GM21423 (cell line): ENCODE data around the gene PRDX2.

ENCODE experiments used
- ATAC-seq: cut with Tn5 transposase; IDR thresholded peaks from one replicate; pipeline ENCODE4 v1.9.1; 2021; ENCODE audit warnings: mild to moderate bottlenecking, moderate library complexity; ENCODE audit not compliant: unreplicated experiment

Gene PRDX2

DNA sequence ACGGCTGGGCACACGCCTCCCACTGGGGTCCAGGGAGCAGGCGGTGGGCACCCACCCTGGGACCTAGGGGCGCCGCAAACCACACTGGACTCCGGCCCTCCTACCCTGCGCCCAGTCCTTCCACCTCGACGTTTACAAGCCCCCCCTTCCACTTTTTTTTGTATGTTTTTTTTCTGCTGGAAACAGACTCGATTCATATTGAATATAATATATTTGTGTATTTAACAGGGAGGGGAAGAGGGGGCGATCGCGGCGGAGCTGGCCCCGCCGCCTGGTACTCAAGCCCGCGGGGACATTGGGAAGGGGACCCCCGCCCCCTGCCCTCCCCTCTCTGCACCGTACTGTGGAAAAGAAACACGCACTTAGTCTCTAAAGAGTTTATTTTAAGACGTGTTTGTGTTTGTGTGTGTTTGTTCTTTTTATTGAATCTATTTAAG, 8.7 kb downstream of the PRDX2 start:
- ATAC-seq: no peak

DNA sequence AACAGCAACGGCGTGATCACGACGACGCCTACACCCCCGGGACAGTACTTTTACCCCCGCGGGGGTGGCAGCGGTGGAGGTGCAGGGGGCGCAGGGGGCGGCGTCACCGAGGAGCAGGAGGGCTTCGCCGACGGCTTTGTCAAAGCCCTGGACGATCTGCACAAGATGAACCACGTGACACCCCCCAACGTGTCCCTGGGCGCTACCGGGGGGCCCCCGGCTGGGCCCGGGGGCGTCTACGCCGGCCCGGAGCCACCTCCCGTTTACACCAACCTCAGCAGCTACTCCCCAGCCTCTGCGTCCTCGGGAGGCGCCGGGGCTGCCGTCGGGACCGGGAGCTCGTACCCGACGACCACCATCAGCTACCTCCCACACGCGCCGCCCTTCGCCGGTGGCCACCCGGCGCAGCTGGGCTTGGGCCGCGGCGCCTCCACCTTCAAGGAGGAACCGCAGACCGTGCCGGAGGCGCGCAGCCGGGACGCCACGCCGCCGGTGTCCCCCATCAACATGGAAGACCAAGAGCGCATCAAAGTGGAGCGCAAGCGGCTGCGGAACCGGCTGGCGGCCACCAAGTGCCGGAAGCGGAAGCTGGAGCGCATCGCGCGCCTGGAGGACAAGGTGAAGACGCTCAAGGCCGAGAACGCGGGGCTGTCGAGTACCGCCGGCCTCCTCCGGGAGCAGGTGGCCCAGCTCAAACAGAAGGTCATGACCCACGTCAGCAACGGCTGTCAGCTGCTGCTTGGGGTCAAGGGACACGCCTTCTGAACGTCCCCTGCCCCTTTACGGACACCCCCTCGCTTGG, 9.3 kb downstream of the PRDX2 start:
- ATAC-seq: no peak

DNA sequence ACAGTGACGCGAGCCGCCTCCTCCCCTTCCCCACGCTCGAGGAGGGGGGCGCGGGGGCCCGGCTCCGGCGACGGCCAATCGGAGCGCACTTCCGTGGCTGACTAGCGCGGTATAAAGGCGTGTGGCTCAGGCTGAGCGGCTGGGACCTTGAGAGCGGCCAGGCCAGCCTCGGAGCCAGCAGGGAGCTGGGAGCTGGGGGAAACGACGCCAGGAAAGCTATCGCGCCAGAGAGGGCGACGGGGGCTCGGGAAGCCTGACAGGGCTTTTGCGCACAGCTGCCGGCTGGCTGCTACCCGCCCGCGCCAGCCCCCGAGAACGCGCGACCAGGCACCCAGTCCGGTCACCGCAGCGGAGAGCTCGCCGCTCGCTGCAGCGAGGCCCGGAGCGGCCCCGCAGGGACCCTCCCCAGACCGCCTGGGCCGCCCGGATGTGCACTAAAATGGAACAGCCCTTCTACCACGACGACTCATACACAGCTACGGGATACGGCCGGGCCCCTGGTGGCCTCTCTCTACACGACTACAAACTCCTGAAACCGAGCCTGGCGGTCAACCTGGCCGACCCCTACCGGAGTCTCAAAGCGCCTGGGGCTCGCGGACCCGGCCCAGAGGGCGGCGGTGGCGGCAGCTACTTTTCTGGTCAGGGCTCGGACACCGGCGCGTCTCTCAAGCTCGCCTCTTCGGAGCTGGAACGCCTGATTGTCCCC, 10.1 kb downstream of the PRDX2 start, which contains the start of gene JUNB:
JUNB (plus strand) TSS at position 142 of the 706 bp plus-strand sequence; CDS start at position 428, 286 bp downstream.
- ATAC-seq: peak; percentile 26

DNA sequence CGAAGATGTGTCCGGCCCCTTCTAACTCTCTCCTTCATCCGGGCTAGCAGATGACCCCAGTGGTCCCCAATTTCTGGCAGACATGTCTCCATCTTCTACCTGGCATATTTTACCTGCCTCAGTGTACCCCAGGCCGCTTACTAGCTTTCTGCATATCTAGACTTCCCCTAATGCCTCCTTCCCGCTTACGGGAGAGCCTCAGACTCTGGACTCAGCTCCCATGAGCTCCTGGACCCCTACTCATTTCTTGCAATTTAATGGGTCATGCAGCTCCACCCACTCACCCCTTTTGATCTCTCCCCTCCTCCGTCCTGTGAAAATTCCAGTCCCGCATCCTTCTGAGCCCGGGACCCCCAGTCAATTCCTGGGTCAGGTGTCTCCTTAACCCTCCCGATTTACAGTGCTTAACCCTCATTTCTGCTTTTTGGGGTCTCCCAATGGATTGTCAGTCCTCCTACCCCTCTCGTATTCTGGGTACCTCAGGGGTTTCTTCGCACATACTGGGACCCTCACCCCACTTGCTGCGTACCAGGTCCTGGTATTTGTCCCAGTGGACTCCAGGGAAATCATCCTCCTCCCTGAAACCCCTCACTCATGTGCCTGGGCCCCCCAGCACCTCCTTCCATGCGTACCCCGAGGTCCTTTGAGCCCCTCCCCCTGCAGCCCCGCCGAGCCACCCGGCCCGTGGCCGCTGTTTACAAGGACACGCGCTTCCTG, 10.8 kb downstream of the PRDX2 start:
- ATAC-seq: no peak

DNA sequence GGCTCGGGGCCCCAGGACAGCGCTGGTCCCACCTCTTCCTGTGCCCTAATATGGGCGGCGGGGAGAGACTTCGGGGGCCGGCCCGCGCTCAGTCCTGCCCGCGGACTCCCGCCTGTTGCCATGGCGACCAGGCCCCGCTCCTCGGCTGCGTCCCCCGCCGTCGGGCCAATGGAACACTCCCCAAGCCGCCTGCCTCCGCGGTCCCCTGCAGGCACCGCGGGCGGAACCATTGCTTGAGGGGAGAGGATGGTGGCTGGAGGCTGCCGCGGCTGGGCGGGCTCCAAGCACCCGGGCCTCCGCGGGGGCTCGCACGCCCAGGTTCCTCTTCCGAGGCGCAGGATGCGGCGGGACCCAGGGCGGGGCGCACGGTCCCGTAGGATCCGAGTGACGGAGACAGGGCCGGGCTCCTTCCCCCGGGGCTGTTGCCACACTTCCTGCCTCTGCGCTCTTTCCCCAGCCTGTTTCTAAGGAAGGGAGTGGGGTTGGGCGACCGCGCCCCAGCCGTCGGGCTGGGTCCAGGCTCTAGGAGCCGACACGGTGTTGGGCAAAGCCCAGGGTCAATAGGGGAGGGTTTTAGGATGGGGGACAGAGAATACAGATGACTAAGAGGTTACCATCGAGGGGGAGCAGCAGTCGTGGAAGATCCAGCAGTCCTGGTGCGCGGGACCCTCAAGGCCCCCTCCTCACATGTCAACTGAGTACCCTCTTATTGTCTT, 11.5 kb downstream of the PRDX2 start:
- peak; percentile 34 for ATAC-seq

DNA sequence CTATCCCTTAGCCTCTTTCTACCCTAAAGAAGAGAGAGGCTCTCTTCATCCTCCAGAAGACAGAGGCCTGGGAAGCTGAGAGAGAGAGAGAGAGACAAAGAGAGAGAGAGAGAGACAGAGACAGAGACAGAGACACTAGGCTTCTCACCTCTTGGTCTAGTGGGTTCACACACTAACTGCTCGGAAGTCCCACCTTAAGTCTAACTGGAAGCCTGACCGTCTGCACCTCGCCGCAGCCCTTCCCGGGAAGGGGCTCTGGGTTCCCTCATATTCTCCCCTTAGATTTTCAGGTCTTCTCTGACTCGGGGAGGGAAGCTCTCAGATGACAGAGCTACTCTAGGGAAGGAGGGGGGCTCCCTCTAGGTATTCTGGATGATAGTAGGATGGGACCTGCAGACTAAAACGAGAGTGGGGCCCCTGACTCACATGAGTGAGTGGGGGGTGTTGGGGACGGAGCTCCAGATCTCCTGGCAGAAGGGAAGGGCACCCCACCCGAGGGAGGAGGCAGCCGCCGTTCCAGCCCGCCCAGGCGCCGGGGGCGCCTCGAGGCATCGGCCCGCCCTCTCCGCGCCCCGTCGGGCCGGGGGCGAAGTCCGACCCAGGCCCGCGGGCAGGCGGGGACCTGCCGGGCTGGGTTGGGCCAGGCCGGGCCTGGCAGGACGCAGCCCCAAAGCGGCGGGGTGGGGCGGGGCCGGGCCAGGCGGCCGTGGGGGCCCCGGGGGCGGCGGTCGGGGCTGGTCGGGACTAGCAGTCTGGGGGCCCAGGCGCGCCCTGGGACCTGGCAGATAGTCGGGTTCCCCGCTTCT, 12.3 kb downstream of the PRDX2 start:
- ATAC-seq: no peak

DNA sequence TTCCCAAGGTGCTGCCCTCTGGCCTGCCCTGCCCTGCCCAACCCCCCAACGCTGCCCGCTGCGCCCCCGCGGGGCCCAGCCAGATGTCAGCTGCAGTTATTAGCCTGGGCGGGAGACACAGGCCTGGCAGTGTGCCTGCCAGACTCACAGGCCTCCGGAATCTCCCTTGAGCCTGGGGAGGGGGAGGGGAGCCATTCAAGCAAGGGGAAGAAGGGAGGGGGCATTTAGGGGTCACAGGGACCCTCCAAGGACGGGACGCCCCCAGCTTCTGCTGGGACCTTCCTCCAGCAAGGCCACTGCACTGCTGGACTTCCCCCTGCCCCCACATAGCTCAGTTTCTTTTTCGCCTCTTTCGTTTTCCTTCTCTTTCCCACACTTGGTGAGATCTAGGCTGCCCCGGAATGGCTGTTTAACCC, 12.9 kb downstream of the PRDX2 start:
- no peak for ATAC-seq

DNA sequence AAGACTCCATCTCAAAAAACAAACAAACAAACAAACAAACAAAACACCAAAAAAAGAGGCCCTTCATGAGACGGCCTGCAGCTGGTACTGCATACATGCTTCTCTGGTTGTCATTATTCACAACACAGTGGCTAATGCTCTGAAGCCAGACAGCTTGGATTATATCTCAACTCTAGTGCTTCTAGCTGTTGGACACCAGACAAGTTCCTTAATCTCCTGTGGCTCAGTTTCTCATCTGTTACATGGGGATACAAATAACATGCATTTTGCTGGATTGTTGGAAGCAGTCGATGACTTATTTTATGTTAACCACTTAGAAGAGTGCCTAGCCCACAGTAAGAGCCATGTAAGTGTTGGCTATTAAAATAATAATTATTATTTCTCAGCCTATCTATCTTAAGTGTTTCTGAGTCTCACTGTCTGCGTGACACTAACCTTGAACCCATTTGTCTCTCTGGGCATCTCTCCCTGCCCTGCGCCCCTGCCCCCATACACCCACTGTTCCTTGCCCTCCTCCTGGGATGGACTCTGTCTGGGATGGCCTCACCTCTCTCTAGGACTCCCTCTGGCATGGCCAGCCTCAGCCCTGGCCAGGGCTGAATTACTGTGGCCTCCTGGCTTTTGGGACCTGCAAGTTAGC, 13.4 kb downstream of the PRDX2 start:
- ATAC-seq: no peak

DNA sequence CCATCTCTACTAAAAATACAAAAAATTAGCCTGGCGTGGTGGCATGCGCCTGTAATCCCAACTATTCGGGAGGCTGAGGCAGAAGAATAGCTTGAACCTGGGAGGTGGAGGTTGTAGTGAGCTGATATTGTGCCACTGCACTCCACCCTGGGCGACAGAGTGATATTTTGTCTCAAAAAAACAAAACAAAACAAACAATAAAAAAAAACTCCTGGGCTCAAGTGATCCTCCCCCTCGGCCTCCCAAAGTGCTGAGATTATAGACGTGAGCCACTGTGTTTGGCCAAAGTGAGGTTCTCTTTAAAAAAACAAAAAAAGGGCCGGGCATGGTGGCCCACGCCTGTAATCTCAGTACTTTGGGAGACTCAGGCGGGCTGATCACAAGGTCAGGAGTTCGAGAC, 14.1 kb downstream of the PRDX2 start:
- ATAC-seq: no peak

DNA sequence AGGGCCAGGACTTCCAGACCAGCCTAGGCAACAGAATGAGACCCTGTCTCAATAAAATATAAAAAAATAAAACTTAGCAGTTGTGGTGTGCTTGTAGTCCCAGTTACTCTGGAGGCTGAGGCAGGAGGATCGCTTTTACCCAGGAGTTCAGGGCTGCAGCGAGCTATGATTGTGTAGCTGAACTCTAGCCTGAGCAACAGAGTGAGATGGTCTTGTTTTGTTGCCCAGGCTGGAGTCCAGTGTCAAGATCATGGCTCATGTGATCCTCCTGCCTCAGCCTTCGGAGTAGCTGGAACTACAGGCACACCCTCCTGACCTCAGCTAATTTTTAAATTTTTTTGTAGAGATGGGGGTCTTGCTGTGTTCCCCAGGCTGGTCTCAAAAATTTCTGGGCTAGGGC, 14.6 kb downstream of the PRDX2 start:
- no peak for ATAC-seq

DNA sequence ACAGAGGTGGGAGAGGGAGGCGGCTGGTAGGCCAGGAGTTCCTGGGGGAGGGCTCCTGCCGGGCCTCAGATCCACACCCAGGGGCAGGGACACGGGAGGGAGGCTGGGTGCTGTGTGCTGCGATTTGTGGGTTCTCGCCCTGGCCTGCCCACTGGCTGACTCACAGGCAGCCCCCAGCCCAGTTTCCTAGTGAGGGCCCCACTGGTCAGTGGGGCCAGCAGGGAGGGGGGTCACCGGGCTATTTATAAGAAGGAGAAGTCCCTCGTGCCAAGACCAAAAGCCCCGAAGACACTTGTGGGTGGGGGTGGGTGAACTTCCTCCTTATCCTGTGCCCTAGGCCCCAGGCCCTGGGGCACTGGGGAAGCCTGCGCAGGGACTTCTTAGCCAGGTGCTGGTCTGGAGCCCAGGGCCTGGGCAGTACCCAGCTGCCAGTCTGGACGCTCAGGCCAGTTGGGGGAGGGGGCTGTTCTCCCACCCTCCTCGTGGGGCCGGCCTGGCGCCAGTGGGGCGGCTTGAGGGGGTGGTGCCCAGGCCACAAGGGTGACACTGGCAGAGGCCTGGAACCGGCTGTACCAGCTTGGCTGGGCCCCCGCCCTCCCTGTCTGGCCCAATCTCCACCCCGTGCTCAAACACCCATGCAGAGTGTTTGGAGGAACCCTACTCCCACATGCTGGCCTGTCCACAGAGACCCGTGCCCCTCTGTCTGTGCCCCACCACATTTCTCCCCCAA, 15.3 kb downstream of the PRDX2 start:
- no peak for ATAC-seq

DNA sequence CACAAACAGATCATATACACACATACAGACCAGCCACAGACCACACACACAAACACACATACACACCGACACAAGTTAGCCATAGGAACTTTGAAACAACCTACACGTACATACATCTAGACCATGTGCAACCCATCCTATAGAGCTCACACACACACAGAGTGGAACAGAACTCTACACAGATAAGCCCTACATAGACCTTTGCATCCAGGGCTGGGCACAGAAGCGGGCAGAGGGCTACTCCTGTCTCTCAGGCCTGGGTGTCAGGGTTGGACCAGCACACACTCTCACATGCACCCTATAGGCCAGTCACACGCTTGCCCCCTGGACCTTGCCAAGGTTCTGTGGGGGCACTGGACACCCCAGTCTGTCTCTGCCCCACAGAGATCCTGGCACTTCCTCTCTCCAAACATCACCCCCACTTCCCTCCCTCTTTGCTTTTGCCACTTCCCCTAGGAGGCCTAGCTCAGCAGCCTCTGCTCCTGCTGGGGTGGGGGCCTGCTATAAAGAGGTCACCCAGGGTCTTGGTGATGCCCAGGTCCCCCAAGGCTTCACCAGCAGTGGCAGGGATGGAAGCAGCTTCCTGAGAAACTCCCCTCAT, 16.1 kb downstream of the PRDX2 start:
- ATAC-seq: no peak

DNA sequence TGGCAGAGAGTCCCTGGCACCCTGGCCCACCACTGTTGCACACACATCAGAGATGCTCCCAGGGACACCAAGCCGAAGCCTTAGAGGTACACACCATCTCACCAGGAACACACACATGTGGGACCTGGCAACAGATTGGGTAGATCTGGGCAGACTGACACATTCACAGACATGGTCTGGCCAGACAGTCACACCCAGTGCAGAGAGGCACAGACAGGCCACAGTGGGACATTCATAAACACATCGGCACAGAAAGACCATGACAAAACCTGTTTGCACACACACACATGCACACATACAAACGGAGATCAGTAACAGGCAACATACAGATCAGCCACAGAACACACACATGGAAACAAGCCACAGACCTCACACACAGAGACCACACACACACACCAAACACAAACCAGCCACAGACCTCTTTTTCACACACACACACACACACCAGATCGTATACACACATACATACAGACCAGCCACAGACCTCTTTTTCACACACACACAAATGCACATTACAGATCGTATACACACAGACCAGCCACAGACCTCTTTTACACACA, 16.6 kb downstream of the PRDX2 start:
- ATAC-seq: no peak

DNA sequence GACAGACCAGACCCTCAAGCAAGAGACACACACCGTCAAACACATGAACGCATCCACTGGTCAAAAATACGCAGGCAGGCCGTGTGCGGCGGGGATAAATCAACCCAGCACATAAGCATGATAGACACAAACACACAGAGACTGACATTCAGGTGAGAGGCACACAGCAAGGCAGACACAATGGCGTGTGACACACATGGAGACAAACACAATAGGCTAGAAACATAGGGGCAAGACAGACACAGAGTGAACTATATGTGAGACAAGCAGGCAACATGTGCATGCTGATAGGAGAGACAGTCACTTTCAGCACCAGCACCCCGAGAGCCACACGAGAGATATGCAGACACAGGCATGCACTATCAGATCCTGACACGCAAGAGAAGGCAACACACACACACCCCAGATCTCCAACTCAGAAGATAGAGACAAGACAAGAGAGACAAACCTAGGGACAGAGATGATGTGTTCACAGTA, 17.2 kb downstream of the PRDX2 start:
- ATAC-seq: no peak

DNA sequence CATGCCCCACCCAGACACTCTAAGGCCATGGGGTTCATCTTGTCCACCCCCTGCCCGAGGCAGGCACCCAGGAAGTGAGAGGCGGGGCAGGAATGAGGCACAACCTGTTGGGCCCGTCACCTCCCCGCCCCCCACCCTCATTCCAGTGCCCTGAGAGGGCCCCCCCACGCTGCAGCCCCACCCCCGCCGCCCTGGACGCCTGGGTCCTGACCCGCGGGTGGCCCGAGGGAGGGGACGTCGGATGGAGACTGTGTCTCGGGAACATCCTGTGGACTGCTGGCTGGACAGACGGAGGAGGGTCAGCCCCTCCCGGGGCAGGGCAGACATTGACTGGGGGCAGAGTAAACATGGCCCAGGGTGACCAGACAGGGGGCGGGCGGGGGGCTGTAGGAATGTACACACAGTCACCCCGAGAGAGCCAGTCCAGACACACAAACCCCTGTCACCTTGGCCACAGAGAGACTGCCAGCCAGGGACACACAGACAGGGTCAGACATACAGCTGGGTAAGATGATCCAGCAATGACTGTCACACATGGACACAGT, 17.7 kb downstream of the PRDX2 start:
- ATAC-seq: no peak

DNA sequence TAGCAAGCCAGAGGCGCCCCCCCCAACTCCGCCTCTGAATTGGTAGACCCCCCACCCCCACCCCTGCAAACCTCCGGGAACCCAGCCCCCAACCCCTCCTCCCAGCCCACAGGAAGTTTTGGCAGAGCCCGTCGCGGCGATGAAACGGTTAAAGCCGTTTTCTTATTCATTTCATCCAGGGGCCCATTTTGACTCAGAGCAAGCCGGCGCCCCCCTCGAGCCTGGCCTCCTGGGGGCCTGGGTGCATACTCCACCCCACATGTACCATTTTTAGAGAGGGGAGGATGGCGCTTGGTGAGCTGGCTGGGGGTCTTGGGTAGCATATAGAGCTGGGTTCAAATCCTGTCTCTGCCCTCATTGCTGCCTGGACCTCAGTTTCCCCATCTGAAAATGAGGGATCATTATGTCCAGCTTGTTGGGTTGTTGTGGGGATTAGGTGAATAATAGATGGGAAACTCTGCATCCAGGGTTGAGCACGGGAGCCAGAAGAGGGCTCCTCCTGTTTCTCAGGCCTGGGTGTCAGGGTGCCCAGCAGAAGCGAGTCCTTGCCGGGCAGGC, 18.2 kb downstream of the PRDX2 start:
- no peak for ATAC-seq
